ENCODE results near the gene CERKL.

- no peak for TF ChIP-seq CTCF (IDR thresholded peaks at IDR 0.05)
- TF ChIP-seq POLR2A (IDR thresholded peaks at IDR 0.05): no peak
Measured at GRCh38 chr2:181682795-181683517, 26.1 kb upstream of the CERKL start.
